GM23338 (cell line): Measurements from ENCODE around the gene P2RY13. TPM values are rescaled to one million over a fixed set of nuclear protein-coding genes. Genes with fewer than 3 reads are reported as not detected.

Experiments
- ATAC-seq: fragments of 200-7000 bp; cut with Tn5 transposase; 3 replicates; pipeline ENCODE4 v1.9.1; 2020
- DNase-seq: peaks from one replicate; pipeline ENCODE4 v3.0.0-alpha.2; 2015; ENCODE audit warnings: low spot score
- H2AFZ ChIP-seq: fragments of 200-600 bp; sonication (generic); 2 replicates; pipeline ENCODE4 v1.8.0; 2016; ENCODE audit warnings: antibody characterized with exemption, mild to moderate bottlenecking, moderate library complexity
- H3F3A ChIP-seq: fragments of 200-600 bp; sonication (generic); replicated peaks from 2 replicates; pipeline ENCODE4 v1.8.0; 2017; ENCODE audit warnings: antibody characterized with exemption, mixed run types, low read depth
- H3K27ac ChIP-seq: fragments of 200-600 bp; sonication (generic); 2 replicates; pipeline ENCODE4 v1.6.1; 2016; ENCODE audit warnings: low read depth
- H3K27me3 ChIP-seq: fragments of 200-600 bp; sonication (generic); 2 replicates; pipeline ENCODE4 v1.8.0; 2016; ENCODE audit warnings: mild to moderate bottlenecking, mixed run types, moderate library complexity; ENCODE audit not compliant: insufficient read depth
- H3K36me3 ChIP-seq: fragments of 200-600 bp; sonication (generic); 2 replicates; pipeline ENCODE4 v1.8.0; 2016; ENCODE audit warnings: mild to moderate bottlenecking; ENCODE audit not compliant: insufficient read depth
- H3K4me1 ChIP-seq: fragments of 200-600 bp; sonication (generic); 2 replicates; pipeline ENCODE4 v1.8.0; 2016; ENCODE audit warnings: mild to moderate bottlenecking, moderate library complexity; ENCODE audit not compliant: insufficient read depth
- H3K4me2 ChIP-seq: fragments of 200-600 bp; sonication (generic); 2 replicates; pipeline ENCODE4 v1.7.1; 2017; ENCODE audit warnings: mixed run types
- H3K4me3 ChIP-seq: fragments of 200-600 bp; sonication (generic); 2 replicates; pipeline ENCODE4 v1.6.1; 2016; ENCODE audit warnings: mixed run types
- H3K79me2 ChIP-seq: fragments of 200-600 bp; sonication (generic); replicated peaks from 2 replicates; pipeline ENCODE4 v1.8.0; 2017; ENCODE audit warnings: mild to moderate bottlenecking; ENCODE audit not compliant: insufficient read depth
- H3K9me2 ChIP-seq: fragments of 200-600 bp; sonication (generic); 2 replicates; pipeline ENCODE4 v1.8.0; 2017; ENCODE audit not compliant: insufficient read depth
- H4K20me1 ChIP-seq: fragments of 200-600 bp; sonication (generic); replicated peaks from 2 replicates; pipeline ENCODE4 v1.8.0; 2017; ENCODE audit warnings: mild to moderate bottlenecking; ENCODE audit not compliant: insufficient read depth
- H3K27ac Mint-ChIP-seq: 2 replicates; pipeline ENCODE4 v1.8.0; 2020; ENCODE audit warnings: inconsistent platforms, mild to moderate bottlenecking, moderate library complexity, mixed read lengths
- H3K27me3 Mint-ChIP-seq: 3 replicates; pipeline ENCODE4 v1.8.0; 2022; ENCODE audit warnings: low read depth, mild to moderate bottlenecking, moderate library complexity, mixed read lengths, inconsistent platforms; ENCODE audit not compliant: insufficient read depth, poor library complexity
- H3K36me3 Mint-ChIP-seq: 3 replicates; pipeline ENCODE4 v1.8.0; 2021; ENCODE audit warnings: low read depth, mild to moderate bottlenecking, inconsistent platforms, moderate library complexity, mixed read lengths
- H3K4me1 Mint-ChIP-seq: 3 replicates; pipeline ENCODE4 v1.8.0; 2020; ENCODE audit warnings: mild to moderate bottlenecking, inconsistent platforms, mixed read lengths
- H3K4me3 Mint-ChIP-seq: 3 replicates; pipeline ENCODE4 v1.8.0; 2021; ENCODE audit warnings: moderate library complexity, mild to moderate bottlenecking, inconsistent platforms, mixed read lengths
- H3K9me3 Mint-ChIP-seq: 3 replicates; pipeline ENCODE4 v1.8.0; 2020; ENCODE audit warnings: moderate library complexity, mild to moderate bottlenecking, inconsistent platforms, mixed read lengths
- CREB1 ChIP-seq: fragments of 250-450 bp; sonication (Bioruptor Pico); IDR thresholded peaks from 2 replicates; pipeline ENCODE4 v1.5.0; 2020; ENCODE audit warnings: low read depth, mild to moderate bottlenecking, moderate library complexity
- EZH2 ChIP-seq: fragments of 200-600 bp; sonication (generic); IDR thresholded peaks from one replicate; pipeline ENCODE4 v1.8.0; 2017; ENCODE audit warnings: antibody characterized with exemption, mild to moderate bottlenecking, low read depth; ENCODE audit not compliant: unreplicated experiment
- EZH2phosphoT487 ChIP-seq: fragments of 200-600 bp; sonication (generic); IDR thresholded peaks from one replicate; pipeline ENCODE4 v1.8.1; 2018; ENCODE audit warnings: antibody characterized with exemption; ENCODE audit not compliant: unreplicated experiment
- JUNB ChIP-seq: IDR thresholded peaks from one replicate; pipeline ENCODE4 v1.6.1; 2016; ENCODE audit warnings: antibody characterized with exemption; ENCODE audit not compliant: unreplicated experiment
- NANOG ChIP-seq: IDR thresholded peaks from 2 replicates; pipeline ENCODE4 v1.6.1; 2016; ENCODE audit warnings: antibody characterized with exemption, borderline replicate concordance
- POLR2AphosphoS5 ChIP-seq: IDR thresholded peaks from 2 replicates; pipeline ENCODE4 v1.6.1; 2016; ENCODE audit warnings: antibody characterized with exemption, low read depth
- STAT1 ChIP-seq: IDR thresholded peaks from one replicate; pipeline ENCODE4 v1.6.1; 2016; ENCODE audit warnings: antibody characterized with exemption; ENCODE audit not compliant: unreplicated experiment
- ZNF114 ChIP-seq: fragments of 250-450 bp; sonication (Bioruptor Pico); IDR thresholded peaks from 2 replicates; pipeline ENCODE4 v1.5.0; 2020; ENCODE audit warnings: mild to moderate bottlenecking, moderate library complexity
- ZNF331 ChIP-seq: fragments of 250-450 bp; sonication (Bioruptor Pico); IDR thresholded peaks from 2 replicates; pipeline ENCODE4 v1.5.0; 2020; ENCODE audit warnings: low read depth, mild to moderate bottlenecking, moderate library complexity
- polyA plus RNA-seq: library from polyadenylated mRNA; unstranded; fragments of >200 nt; fragmentation: Nextera tagmentation; extraction: Ambion mirVana; gene quantifications from 2 replicates; pipeline ENCODE4 v1.2.1, GENCODE V29; 2016
- total RNA-seq: library from RNA; depleted of rRNA; stranded (reverse); fragments of >200 nt; shearing (Covaris generic); gene quantifications from 2 replicates; pipeline ENCODE4 v1.2.3, GENCODE V29; 2014
- TF ChIP-seq, protein P1 (sequence below): IDR thresholded peaks from 2 replicates; pipeline ENCODE4 v1.6.1; 2016; ENCODE audit warnings: antibody characterized with exemption
- TF ChIP-seq, protein P2 (sequence below): fragments of 250-450 bp; sonication (Bioruptor Pico); IDR thresholded peaks from 2 replicates; pipeline ENCODE4 v1.5.0; 2020; ENCODE audit warnings: mild to moderate bottlenecking, moderate library complexity
- TF ChIP-seq, protein P3 (sequence below): IDR thresholded peaks from one replicate; pipeline ENCODE4 v1.6.1; 2018; ENCODE audit warnings: antibody characterized with exemption; ENCODE audit not compliant: unreplicated experiment

P2RY13 gene
- total and polyA plus RNA-seq, 2 experiments from 2014 or later = 0.68 TPM; not detected in 1

DNA sequence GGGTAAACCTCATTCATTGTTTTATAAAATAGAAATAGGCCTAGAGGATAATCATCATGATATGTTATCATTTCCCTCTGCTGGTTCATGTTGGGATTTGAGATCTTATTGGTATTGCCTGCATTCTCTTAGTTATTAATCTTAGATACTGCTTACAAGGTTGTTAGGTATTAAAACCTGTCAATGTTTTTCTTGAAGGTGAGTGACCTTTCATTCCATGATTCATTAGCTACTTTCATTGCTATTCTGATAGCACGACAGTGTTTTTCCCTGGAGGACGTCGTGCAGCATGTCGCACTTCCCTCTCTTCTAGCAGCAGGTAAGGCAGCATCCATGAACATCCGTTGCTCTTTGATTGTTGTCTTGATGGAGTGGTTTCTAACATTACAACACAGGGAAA is 38.1 kb upstream of the P2RY13 start:
- Histone ChIP-seq H3K27ac (0 out of 2 replicates have a peak overlapping the region, but pooled peaks have one; percentile 18), H3K79me2 (no peaks in the 10 kb centered on the region), H3K36me3 (no peaks in the 10 kb centered on the region), H3K27me3 (no peaks in the 10 kb centered on the region), H3K4me1 (peaks cover 5% of the 10 kb centered on the region; the same call in 1 of the 2 replicates), H2AFZ (no peak overlapping the region), H3K4me2 (no peak overlapping the region), H4K20me1 (no peaks in the 10 kb centered on the region), H3K4me3 (no peak overlapping the region), H3K9me2 (no peaks in the 10 kb centered on the region), H3F3A (no peaks in the 10 kb centered on the region)
- H3K4me1 Mint-ChIP-seq = peaks cover 24% of the 10 kb centered on the region
- no peak overlapping the region for H3K4me3 Mint-ChIP-seq
- TF ChIP-seq NANOG = no peak
- ATAC-seq (no peak), DNase-seq (no peak)
- peaks cover 3% of the 10 kb centered on the region for H3K27me3 Mint-ChIP-seq
- peak overlapping the region; percentile 13; the same call in 1 of the 2 replicates for H3K27ac Mint-ChIP-seq
- 0 out of 3 replicates have a peak, but pooled peaks cover 4% of the 10 kb centered on the region for H3K36me3 Mint-ChIP-seq
- H3K9me3 Mint-ChIP-seq = no peaks in the 10 kb centered on the region

DNA sequence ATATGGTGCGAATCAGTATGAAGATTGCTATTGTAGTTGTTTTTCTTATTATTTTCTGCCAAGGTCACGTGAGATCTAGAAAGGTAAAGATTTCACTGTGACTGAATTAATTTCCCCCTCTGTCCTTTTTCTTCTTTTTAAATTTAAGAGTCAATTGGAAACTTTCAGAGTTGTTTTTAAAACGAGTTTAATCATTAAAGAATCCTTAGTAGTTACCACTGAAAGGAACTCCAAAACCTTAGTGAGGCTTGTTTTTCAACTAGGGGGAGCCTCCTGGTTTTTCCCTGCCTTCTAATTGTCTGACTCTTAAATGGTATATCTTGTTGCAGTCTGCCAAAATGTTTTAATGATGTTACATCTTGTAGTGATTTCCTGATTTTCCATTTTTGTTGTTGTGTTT is 37.6 kb upstream of the P2RY13 start:
- Mint-ChIP-seq H3K4me1 (peaks cover 28% of the 10 kb centered on the region), H3K4me3 (no peak overlapping the region), H3K9me3 (no peaks in the 10 kb centered on the region), H3K36me3 (peaks cover 4% of the 10 kb centered on the region; the same call in 1 of the 3 replicates), H3K27ac (peak overlapping the region; percentile 13; the same call in 1 of the 2 replicates), H3K27me3 (no peaks in the 10 kb centered on the region)
- Histone ChIP-seq H3K27ac (no peak overlapping the region), H3K9me2 (no peaks in the 10 kb centered on the region), H3F3A (no peaks in the 10 kb centered on the region), H3K27me3 (no peaks in the 10 kb centered on the region), H4K20me1 (no peaks in the 10 kb centered on the region), H3K4me1 (peaks cover 5% of the 10 kb centered on the region; the same call in 1 of the 2 replicates), H2AFZ (no peak overlapping the region), H3K4me3 (no peak overlapping the region), H3K79me2 (no peaks in the 10 kb centered on the region), H3K36me3 (no peaks in the 10 kb centered on the region), H3K4me2 (no peak overlapping the region)
- ATAC-seq = no peak
- TF ChIP-seq, protein P1, sequence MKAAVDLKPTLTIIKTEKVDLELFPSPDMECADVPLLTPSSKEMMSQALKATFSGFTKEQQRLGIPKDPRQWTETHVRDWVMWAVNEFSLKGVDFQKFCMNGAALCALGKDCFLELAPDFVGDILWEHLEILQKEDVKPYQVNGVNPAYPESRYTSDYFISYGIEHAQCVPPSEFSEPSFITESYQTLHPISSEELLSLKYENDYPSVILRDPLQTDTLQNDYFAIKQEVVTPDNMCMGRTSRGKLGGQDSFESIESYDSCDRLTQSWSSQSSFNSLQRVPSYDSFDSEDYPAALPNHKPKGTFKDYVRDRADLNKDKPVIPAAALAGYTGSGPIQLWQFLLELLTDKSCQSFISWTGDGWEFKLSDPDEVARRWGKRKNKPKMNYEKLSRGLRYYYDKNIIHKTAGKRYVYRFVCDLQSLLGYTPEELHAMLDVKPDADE = no peak
- TF ChIP-seq EZH2 (no peak), STAT1 (no peak), NANOG (no peak), EZH2phosphoT487 (no peak), POLR2AphosphoS5 (no peak), CREB1 (CRISPR knock-in tag) (no peak), JUNB (no peak), ZNF331 (no peak), ZNF114 (no peak)
- TF ChIP-seq, protein P2, sequence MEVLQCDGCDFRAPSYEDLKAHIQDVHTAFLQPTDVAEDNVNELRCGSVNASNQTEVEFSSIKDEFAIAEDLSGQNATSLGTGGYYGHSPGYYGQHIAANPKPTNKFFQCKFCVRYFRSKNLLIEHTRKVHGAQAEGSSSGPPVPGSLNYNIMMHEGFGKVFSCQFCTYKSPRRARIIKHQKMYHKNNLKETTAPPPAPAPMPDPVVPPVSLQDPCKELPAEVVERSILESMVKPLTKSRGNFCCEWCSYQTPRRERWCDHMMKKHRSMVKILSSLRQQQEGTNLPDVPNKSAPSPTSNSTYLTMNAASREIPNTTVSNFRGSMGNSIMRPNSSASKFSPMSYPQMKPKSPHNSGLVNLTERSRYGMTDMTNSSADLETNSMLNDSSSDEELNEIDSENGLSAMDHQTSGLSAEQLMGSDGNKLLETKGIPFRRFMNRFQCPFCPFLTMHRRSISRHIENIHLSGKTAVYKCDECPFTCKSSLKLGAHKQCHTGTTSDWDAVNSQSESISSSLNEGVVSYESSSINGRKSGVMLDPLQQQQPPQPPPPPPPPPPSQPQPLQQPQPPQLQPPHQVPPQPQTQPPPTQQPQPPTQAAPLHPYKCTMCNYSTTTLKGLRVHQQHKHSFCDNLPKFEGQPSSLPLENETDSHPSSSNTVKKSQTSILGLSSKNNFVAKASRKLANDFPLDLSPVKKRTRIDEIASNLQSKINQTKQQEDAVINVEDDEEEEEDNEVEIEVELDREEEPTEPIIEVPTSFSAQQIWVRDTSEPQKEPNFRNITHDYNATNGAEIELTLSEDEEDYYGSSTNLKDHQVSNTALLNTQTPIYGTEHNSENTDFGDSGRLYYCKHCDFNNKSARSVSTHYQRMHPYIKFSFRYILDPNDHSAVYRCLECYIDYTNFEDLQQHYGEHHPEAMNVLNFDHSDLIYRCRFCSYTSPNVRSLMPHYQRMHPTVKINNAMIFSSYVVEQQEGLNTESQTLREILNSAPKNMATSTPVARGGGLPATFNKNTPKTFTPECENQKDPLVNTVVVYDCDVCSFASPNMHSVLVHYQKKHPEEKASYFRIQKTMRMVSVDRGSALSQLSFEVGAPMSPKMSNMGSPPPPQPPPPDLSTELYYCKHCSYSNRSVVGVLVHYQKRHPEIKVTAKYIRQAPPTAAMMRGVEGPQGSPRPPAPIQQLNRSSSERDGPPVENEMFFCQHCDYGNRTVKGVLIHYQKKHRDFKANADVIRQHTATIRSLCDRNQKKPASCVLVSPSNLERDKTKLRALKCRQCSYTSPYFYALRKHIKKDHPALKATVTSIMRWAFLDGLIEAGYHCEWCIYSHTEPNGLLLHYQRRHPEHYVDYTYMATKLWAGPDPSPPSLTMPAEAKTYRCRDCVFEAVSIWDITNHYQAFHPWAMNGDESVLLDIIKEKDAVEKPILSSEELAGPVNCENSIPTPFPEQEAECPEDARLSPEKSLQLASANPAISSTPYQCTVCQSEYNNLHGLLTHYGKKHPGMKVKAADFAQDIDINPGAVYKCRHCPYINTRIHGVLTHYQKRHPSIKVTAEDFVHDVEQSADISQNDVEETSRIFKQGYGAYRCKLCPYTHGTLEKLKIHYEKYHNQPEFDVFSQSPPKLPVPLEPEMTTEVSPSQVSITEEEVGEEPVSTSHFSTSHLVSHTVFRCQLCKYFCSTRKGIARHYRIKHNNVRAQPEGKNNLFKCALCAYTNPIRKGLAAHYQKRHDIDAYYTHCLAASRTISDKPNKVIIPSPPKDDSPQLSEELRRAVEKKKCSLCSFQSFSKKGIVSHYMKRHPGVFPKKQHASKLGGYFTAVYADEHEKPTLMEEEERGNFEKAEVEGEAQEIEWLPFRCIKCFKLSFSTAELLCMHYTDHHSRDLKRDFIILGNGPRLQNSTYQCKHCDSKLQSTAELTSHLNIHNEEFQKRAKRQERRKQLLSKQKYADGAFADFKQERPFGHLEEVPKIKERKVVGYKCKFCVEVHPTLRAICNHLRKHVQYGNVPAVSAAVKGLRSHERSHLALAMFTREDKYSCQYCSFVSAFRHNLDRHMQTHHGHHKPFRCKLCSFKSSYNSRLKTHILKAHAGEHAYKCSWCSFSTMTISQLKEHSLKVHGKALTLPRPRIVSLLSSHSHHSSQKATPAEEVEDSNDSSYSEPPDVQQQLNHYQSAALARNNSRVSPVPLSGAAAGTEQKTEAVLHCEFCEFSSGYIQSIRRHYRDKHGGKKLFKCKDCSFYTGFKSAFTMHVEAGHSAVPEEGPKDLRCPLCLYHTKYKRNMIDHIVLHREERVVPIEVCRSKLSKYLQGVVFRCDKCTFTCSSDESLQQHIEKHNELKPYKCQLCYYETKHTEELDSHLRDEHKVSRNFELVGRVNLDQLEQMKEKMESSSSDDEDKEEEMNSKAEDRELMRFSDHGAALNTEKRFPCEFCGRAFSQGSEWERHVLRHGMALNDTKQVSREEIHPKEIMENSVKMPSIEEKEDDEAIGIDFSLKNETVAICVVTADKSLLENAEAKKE = no peak
- TF ChIP-seq, protein P3, sequence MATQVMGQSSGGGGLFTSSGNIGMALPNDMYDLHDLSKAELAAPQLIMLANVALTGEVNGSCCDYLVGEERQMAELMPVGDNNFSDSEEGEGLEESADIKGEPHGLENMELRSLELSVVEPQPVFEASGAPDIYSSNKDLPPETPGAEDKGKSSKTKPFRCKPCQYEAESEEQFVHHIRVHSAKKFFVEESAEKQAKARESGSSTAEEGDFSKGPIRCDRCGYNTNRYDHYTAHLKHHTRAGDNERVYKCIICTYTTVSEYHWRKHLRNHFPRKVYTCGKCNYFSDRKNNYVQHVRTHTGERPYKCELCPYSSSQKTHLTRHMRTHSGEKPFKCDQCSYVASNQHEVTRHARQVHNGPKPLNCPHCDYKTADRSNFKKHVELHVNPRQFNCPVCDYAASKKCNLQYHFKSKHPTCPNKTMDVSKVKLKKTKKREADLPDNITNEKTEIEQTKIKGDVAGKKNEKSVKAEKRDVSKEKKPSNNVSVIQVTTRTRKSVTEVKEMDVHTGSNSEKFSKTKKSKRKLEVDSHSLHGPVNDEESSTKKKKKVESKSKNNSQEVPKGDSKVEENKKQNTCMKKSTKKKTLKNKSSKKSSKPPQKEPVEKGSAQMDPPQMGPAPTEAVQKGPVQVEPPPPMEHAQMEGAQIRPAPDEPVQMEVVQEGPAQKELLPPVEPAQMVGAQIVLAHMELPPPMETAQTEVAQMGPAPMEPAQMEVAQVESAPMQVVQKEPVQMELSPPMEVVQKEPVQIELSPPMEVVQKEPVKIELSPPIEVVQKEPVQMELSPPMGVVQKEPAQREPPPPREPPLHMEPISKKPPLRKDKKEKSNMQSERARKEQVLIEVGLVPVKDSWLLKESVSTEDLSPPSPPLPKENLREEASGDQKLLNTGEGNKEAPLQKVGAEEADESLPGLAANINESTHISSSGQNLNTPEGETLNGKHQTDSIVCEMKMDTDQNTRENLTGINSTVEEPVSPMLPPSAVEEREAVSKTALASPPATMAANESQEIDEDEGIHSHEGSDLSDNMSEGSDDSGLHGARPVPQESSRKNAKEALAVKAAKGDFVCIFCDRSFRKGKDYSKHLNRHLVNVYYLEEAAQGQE = no peak
- no peak for DNase-seq
